B cell (primary cell): ENCODE results near the gene SPEF1. TPM values are rescaled to one million over a fixed set of nuclear protein-coding genes. Genes with fewer than 3 reads are reported as not detected.

ENCODE experiments used
- ATAC-seq: fragments of 200-7000 bp; cut with Tn5 transposase; one replicate; pipeline ENCODE4 v1.10.0; 2021; ENCODE audit warnings: low read depth, mild to moderate bottlenecking, moderate number of reproducible peaks, moderate library complexity
- CTCF ChIA-PET: fragments of 350-600 bp; sonication (Branson Sonifier 250); formaldehyde crosslinking; loops from one replicate; lab custom pipeline; 2021; ENCODE audit warnings: antibody characterized with exemption, inconsistent platforms; lab: Charles Lee
- POLR2A ChIA-PET: fragments of 350-600 bp; sonication (Branson Sonifier 250); formaldehyde crosslinking; loops from one replicate; lab custom pipeline; 2021; ENCODE audit warnings: antibody characterized with exemption; lab: Charles Lee
- DNase-seq: peaks from one replicate; pipeline ENCODE4 v3.0.0; 2013
- H2AFZ ChIP-seq: 2 replicates; pipeline ENCODE4 v1.6.1; 2012; ENCODE audit warnings: mild to moderate bottlenecking, low read depth, low read length; ENCODE audit not compliant: insufficient read depth, poor library complexity, severe bottlenecking
- H3K27ac ChIP-seq, 2 donors: 1 replicate in 1 of 2; 2 replicates in 1 of 2; pipeline ENCODE4 v1.5.1; 2012 to 2013; ENCODE audit warnings: low read length in 2 of 2, mild to moderate bottlenecking in 2 of 2, moderate library complexity in 1 of 2
- H3K27me3 ChIP-seq, 4 experiments: fragments of 200-600 bp in 1 of 4; sonication (generic) in 1 of 4; replicated peaks in 1 of 4; 1 replicate in 2 of 4; 2 replicates in 2 of 4; pipeline versions ENCODE4 v1.6.1 to v1.7.0; 2013 to 2016; ENCODE audit warnings: low read length in 3 of 4, mild to moderate bottlenecking in 2 of 4, mixed read lengths in 1 of 4, moderate library complexity in 1 of 4; ENCODE audit not compliant: insufficient read depth in 4 of 4, control insufficient read depth in 3 of 4; ENCODE audit errors: control extremely low read depth in 1 of 4
- H3K36me3 ChIP-seq, 2 experiments: replicated peaks in 1 of 2; 1 replicate in 1 of 2; 2 replicates in 1 of 2; pipeline versions ENCODE4 v1.6.1 to v1.7.1; 2013; ENCODE audit warnings: low read length in 1 of 2; ENCODE audit not compliant: insufficient read depth in 2 of 2, control insufficient read depth in 1 of 2; ENCODE audit errors: control extremely low read depth in 1 of 2, extremely low read depth in 1 of 2
- H3K4me1 ChIP-seq, 2 donors: fragments of 200-600 bp in 1 of 2; sonication (generic) in 1 of 2; 1 replicate in 1 of 2; 2 replicates in 1 of 2; pipeline versions ENCODE4 v1.5.1 to v1.6.1; 2013 to 2017; ENCODE audit warnings: low read length in 2 of 2; ENCODE audit not compliant: control insufficient read depth in 2 of 2, insufficient read depth in 2 of 2
- H3K4me2 ChIP-seq: replicated peaks from 2 replicates; pipeline ENCODE3; 2012; ENCODE audit warnings: mild to moderate bottlenecking, low read depth, low read length; ENCODE audit not compliant: poor library complexity, severe bottlenecking
- H3K4me3 ChIP-seq, 5 experiments: fragments of 200-600 bp in 1 of 5; sonication (generic) in 1 of 5; 1 replicate in 3 of 5; 2 replicates in 2 of 5; pipeline versions ENCODE4 v1.5.1 to v1.7.0; 2011 to 2016; ENCODE audit warnings: low read length in 4 of 5, mild to moderate bottlenecking in 4 of 5, low read depth in 2 of 5, control low read depth in 1 of 5, moderate library complexity in 1 of 5; ENCODE audit not compliant: insufficient read depth in 1 of 5; ENCODE audit errors: control extremely low read depth in 1 of 5, extremely low read depth in 1 of 5
- H3K79me2 ChIP-seq: fragments of 200-600 bp; sonication (generic); one replicate; pipeline ENCODE4 v1.6.0; 2016; ENCODE audit warnings: low read length; ENCODE audit not compliant: control insufficient read depth, insufficient read depth
- H3K9ac ChIP-seq: fragments of 200-600 bp; sonication (generic); 2 replicates; pipeline ENCODE4 v1.6.1; 2017; ENCODE audit warnings: mild to moderate bottlenecking, low read length, moderate library complexity
- H3K9me3 ChIP-seq, 3 donors: one replicate each; pipeline versions ENCODE4 v1.6.1 to v1.7.1; 2013; ENCODE audit warnings: low read length in 2 of 3; ENCODE audit not compliant: control insufficient read depth in 2 of 3, insufficient read depth in 1 of 3; ENCODE audit errors: control extremely low read depth in 1 of 3
- H4K20me1 ChIP-seq: 2 replicates; pipeline ENCODE4 v1.6.0; 2012; ENCODE audit warnings: mild to moderate bottlenecking, low read length; ENCODE audit not compliant: insufficient read depth, control insufficient read depth, poor library complexity, severe bottlenecking
- H3K27ac Mint-ChIP-seq: one replicate; pipeline ENCODE4 v1.8.0; 2021; ENCODE audit warnings: mixed read lengths
- H3K27me3 Mint-ChIP-seq: one replicate; pipeline ENCODE4 v1.8.0; 2021; ENCODE audit warnings: mixed read lengths
- H3K4me1 Mint-ChIP-seq: one replicate; pipeline ENCODE4 v1.8.0; 2021; ENCODE audit warnings: mixed read lengths
- H3K4me3 Mint-ChIP-seq: one replicate; pipeline ENCODE4 v1.8.0; 2021; ENCODE audit warnings: mixed read lengths
- H3K9me3 Mint-ChIP-seq: one replicate; pipeline ENCODE4 v1.8.0; 2022; ENCODE audit warnings: mixed read lengths; ENCODE audit not compliant: insufficient read depth
- EZH2 ChIP-seq: IDR thresholded peaks from 2 replicates; pipeline ENCODE4 v1.6.1; 2012; ENCODE audit warnings: borderline replicate concordance, low read depth, mild to moderate bottlenecking, moderate library complexity, low read length; ENCODE audit not compliant: insufficient read depth, poor library complexity, severe bottlenecking
- WGBS: methylation state at CpG from one replicate; pipeline ENCODE4 v1.1.5; 2013; ENCODE audit warnings: missing lambda C conversion rate; ENCODE audit not compliant: insufficient coverage; 5-methylcytosine and 5-hydroxymethylcytosine counted together
- intact Hi-C: fragments of 100-400 bp; cut with micrococcal nuclease; formaldehyde crosslinking; loops from one replicate; pipeline ENCODE4 v1.10.0; 2022
- polyA plus RNA-seq: library from polyadenylated mRNA; depleted of rRNA; stranded (reverse); fragments of >200 nt; gene quantifications from 2 replicates; pipeline ENCODE4 v1.2.3, GENCODE V29; 2012
- total RNA-seq, 2 donors: library from RNA; stranded (reverse); fragments of 120-200 nt in 1 of 2; gene quantifications; 1 replicate in 1 of 2; 2 replicates in 1 of 2; pipeline versions ENCODE4 v1.2.3 to v1.2.4, GENCODE V29; 2013 to 2022
- TF ChIP-seq, protein P1 (sequence below): fragments of 200-600 bp; IDR thresholded peaks from one replicate; pipeline ENCODE4 v1.8.0; 2022; ENCODE audit warnings: antibody characterized with exemption, mild to moderate bottlenecking

Gene SPEF1
- total and polyA plus RNA-seq, 2 donors (not counting 1 experiment from before 2014, with no cell fraction given): not detected

DNA sequence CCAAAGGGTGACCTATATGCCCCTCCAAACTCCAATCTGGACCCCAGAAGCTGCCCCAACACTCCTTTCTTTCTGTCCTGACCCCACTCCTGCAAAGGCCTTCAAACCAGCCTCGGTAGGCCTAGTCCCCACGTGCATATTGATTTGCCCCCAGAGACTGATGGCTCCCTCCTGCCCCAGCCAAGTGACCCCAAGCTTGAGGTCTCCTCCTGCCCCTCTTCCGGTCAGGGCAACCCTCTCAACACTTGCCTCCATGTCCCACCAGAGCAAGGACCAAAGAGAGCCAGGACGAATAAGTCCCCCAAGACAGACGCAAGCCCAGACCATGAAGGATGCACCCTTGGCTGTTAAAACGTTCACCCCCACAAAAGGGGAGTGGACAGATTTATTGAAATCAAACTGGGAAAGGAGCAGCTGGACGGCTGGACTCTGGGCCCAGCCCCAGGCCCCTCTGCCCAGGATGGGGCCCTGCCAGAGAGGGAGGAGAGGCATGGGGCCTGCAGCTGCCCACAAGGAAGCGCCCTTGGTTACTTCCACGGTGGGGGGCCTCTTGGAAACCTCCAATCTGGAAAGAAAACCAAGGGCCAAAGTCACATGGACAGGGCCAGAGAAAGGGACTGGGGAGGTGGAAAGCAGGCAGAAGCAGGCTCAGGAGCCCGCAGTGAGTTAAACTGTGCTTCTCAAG is 2.4 kb upstream of the SPEF1 start:
- Mint-ChIP-seq H3K27ac (peak overlapping the region; percentile 26), H3K4me3 (peak overlapping the region; percentile 41), H3K9me3 (no peaks in the 10 kb centered on the region), H3K4me1 (peaks cover 50% of the 10 kb centered on the region), H3K27me3 (no peaks in the 10 kb centered on the region)
- H4K20me1 ChIP-seq: peaks cover 23% of the 10 kb centered on the region
- peaks cover 0 to 9% (median 2%) of the 10 kb centered on the region in 4 experiments for H3K27me3 ChIP-seq
- peaks cover 0 to 2% of the 10 kb centered on the region in 2 experiments for H3K36me3 ChIP-seq
- H3K9me3 ChIP-seq: peaks cover 0 to 3% (median 0%) of the 10 kb centered on the region in 3 donors
- H3K4me1 ChIP-seq: peaks cover 25 to 35% of the 10 kb centered on the region in 2 donors
- no peak overlapping the region for H2AFZ ChIP-seq
- intact Hi-C loops: no loop called here
- no peak overlapping the region for H3K9ac ChIP-seq
- TF ChIP-seq, protein P1, sequence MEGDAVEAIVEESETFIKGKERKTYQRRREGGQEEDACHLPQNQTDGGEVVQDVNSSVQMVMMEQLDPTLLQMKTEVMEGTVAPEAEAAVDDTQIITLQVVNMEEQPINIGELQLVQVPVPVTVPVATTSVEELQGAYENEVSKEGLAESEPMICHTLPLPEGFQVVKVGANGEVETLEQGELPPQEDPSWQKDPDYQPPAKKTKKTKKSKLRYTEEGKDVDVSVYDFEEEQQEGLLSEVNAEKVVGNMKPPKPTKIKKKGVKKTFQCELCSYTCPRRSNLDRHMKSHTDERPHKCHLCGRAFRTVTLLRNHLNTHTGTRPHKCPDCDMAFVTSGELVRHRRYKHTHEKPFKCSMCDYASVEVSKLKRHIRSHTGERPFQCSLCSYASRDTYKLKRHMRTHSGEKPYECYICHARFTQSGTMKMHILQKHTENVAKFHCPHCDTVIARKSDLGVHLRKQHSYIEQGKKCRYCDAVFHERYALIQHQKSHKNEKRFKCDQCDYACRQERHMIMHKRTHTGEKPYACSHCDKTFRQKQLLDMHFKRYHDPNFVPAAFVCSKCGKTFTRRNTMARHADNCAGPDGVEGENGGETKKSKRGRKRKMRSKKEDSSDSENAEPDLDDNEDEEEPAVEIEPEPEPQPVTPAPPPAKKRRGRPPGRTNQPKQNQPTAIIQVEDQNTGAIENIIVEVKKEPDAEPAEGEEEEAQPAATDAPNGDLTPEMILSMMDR: no peak
- TF ChIP-seq EZH2: no peak
- ATAC-seq: no peak
- DNase-seq: no peak
- WGBS: 90% methylated on average over 7 of the region's 10 CpGs
- ChIA-PET POLR2A (interaction anchor here (0.5 kb wide), 1 partner anchor 35 kb away, joined by 4 read pairs; no protein-coding TSS in a partner anchor), CTCF (interaction anchor here (6.4 kb wide), 1 partner anchor 37 kb away, joined by 84 read pairs; the partner anchor contains the start of gene AP5S1)
- H3K4me2 ChIP-seq: no peak overlapping the region
- H3K79me2 ChIP-seq: no peaks in the 10 kb centered on the region
- H3K4me3 ChIP-seq: no peak overlapping the region
- no peak overlapping the region for H3K27ac ChIP-seq

DNA sequence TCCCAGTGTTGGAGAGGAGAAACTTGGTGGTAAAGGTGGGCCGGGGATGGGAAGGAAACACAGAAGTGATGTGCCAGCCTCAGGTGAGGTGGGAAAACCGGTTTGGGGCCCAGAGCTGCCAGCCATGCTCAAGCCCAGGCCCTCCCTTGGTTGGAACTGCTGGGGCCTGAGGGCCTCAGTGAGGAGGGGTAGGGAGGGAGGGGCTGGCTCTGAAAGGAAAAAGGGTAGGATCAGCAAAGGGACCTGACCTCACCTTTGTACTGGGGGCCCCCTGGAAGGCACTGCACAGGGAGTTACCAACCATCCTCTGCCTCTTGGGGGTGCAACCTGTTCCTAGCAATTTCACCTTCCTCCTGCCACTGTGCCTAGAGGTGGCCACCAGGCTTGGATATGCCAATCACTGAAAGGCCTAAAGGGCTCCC is 1.8 kb upstream of the SPEF1 start:
- no peaks in the 10 kb centered on the region for H3K27me3 Mint-ChIP-seq
- H2AFZ ChIP-seq: no peak overlapping the region
- peaks cover 49% of the 10 kb centered on the region for H3K4me1 Mint-ChIP-seq
- ATAC-seq: no peak
- H3K4me2 ChIP-seq: no peak overlapping the region
- DNase-seq: no peak
- no peak for TF ChIP-seq EZH2
- TF ChIP-seq, protein P1: no peak
- H3K9me3 ChIP-seq: peaks cover 0 to 3% (median 0%) of the 10 kb centered on the region in 3 donors
- H3K79me2 ChIP-seq: no peaks in the 10 kb centered on the region
- CTCF ChIA-PET: no interaction called here
- no peak overlapping the region for H3K9ac ChIP-seq
- no peak overlapping the region for H3K4me3 ChIP-seq
- WGBS: 88% methylated on average over 1 of the region's 2 CpGs
- peaks cover 23% of the 10 kb centered on the region for H4K20me1 ChIP-seq
- H3K4me1 ChIP-seq: peaks cover 30 to 41% of the 10 kb centered on the region in 2 donors
- intact Hi-C loops: no loop called here
- no peak overlapping the region for H3K27ac ChIP-seq
- POLR2A ChIA-PET: interaction anchor here (0.5 kb wide), 1 partner anchor 101 kb away, joined by 3 read pairs; no protein-coding TSS in a partner anchor
- H3K36me3 ChIP-seq: peaks cover 0 to 2% of the 10 kb centered on the region in 2 experiments
- peak overlapping the region; percentile 26 for H3K27ac Mint-ChIP-seq
- peaks cover 0 to 15% (median 4%) of the 10 kb centered on the region in 4 experiments for H3K27me3 ChIP-seq
- H3K4me3 Mint-ChIP-seq: peak overlapping the region; percentile 37
- no peaks in the 10 kb centered on the region for H3K9me3 Mint-ChIP-seq
